ENCODE measurements around the gene CNKSR3.

Gene CNKSR3

DNA sequence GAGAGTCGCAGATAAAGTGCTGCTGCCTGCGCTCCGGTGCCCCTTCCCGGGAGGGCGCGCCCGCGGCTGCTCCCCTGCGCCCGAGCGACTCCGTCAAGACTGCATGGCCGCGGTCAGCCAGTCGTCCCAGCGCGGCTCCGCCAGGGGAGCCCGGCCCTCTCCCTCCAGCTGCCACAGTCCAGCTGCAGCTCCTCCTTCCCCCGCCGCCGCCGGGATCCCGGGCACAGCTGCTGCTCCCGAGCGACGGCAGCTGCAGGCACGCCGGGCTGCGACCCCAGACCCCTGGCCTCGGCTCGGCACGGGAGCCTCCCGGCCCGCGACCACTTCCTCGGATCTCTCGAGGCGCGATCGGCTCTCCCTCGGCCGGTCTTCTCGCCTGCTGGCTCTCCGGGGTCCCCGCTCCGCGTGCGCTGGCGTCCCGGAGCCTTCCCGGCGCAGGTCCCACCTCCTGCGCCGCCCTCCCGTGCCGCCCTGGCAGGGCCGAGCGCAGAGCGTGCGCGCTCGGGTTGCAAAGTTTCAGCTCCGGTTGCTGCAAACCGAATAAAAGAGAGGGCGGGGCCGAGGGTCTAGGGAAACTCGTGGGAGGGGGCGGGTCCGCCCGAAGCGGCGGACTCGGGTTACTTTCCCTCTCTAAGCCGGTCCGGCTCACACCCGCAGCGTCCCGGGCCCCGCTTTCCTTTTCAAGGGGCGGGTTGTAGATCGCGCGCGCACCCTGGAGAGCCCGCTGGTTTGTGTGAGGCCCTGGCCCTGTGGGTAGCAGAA lies at the start of gene CNKSR3:
Gene CNKSR3, minus strand, starts transcription at position 542 of the 762 bp plus-strand sequence. CDS start 571 bp downstream, outside the sequence.
- DNase-seq (ENCODE audit: low read depth) = no peak
- TF ChIP-seq, protein P1, sequence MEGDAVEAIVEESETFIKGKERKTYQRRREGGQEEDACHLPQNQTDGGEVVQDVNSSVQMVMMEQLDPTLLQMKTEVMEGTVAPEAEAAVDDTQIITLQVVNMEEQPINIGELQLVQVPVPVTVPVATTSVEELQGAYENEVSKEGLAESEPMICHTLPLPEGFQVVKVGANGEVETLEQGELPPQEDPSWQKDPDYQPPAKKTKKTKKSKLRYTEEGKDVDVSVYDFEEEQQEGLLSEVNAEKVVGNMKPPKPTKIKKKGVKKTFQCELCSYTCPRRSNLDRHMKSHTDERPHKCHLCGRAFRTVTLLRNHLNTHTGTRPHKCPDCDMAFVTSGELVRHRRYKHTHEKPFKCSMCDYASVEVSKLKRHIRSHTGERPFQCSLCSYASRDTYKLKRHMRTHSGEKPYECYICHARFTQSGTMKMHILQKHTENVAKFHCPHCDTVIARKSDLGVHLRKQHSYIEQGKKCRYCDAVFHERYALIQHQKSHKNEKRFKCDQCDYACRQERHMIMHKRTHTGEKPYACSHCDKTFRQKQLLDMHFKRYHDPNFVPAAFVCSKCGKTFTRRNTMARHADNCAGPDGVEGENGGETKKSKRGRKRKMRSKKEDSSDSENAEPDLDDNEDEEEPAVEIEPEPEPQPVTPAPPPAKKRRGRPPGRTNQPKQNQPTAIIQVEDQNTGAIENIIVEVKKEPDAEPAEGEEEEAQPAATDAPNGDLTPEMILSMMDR (IDR thresholded peaks at IDR 0.05; ENCODE audit: low read depth, low read length, missing control alignments) = no peak
- H3K4me3 ChIP-seq (ENCODE audit: low read depth, low read length) = peak within 1 kb of the TSS; percentile 34

DNA sequence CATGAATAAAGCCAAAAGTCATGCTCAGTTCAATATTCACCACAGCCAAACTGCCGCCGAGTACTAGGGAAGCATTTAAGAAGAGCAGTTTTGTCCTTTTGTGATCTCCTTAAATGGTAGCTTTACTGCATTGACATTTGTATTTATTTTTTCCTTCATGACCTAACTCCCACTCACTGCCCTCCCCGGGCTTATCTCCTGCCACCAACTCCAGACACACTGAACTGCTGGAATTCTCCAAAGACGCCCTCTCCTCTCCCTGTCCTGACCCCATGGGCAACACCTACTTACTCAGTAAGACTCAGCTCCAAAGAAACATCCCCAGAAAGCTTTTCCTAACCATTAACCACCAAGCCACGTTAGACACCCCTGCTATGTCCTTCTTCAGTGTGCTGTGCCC lies 48.5 kb upstream of the CNKSR3 start:
- TF ChIP-seq, protein P1 (IDR thresholded peaks at IDR 0.05; ENCODE audit: low read depth, low read length, missing control alignments) = no peak
- DNase-seq (ENCODE audit: low read depth) = no peak
- H3K4me3 ChIP-seq (ENCODE audit: low read depth, low read length) = no peak overlapping the region

DNA sequence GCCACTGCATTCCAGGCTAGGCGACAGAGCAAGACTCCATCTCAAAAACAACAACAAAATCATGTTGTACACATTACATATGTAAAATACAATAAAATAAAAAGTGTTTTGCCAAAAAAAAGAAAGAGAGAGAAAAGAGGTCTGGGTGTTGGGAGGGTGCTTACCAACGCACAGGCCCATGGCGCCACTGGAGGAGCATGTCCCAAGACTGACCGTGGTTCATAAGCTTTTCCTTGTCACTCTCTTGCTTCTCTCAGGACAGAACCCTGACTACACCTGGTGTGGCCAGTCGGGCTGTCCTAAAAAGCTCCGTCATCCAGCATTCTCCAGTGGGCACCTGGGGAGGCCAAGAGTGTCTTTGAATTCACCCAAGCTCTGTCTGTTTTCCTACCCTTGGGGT lies 48.0 kb upstream of the CNKSR3 start:
- H3K4me3 ChIP-seq (ENCODE audit: low read depth, low read length) = no peak overlapping the region
- TF ChIP-seq, protein P1 (IDR thresholded peaks at IDR 0.05; ENCODE audit: low read depth, low read length, missing control alignments) = no peak
- DNase-seq (ENCODE audit: low read depth) = no peak

DNA sequence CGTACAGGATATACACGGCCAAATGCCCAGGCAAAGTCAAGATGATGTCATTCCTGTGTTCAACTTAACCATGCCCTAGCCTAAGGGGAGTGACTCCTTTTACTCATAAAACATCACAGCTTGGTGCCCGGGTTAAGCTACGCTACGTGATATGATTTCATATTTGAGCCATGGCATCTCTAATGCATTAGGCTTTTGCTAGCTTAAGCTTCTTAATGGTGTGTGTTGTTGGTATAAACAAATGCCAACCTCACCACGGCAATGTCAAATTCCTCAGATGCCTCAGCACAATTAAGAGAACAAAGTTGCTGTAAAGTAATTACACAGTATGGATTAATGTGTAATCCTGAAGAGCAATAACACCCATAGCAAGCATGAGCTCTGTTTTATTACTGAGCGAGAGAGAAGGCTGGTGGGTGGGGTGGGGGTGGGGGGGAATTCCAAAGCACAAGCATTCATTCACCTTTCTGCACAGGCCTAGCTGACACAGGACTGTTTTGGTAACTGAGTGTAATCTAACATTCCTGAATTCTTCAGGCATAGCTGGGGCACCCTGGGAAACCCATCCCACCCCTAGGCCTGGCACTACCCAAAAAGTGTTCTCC lies 44.7 kb upstream of the CNKSR3 start:
- DNase-seq (ENCODE audit: low read depth) = no peak
- TF ChIP-seq, protein P1 (IDR thresholded peaks at IDR 0.05; ENCODE audit: low read depth, low read length, missing control alignments) = no peak
- no peak overlapping the region for H3K4me3 ChIP-seq (ENCODE audit: low read depth, low read length)

DNA sequence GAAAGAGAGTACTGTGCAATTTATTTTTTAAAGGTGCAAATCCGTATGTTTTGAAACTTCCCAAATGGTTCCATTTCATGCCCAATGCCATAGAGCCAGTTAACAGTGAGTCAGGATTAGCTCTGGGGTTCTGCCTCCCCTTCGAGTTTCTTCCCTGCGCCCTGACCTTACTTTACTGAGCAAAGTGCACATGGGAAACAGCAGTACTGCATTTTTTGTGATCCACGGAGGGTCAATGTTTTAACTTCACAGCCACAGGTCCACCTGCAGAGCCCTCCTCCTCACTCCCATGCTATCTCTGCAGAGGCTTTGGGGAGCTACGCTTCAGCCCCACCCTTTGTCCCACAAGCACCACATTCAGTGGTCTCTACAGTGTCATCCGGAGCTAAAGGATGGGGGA lies 44.0 kb upstream of the CNKSR3 start:
- no peak overlapping the region for H3K4me3 ChIP-seq (ENCODE audit: low read depth, low read length)
- TF ChIP-seq, protein P1 (IDR thresholded peaks at IDR 0.05; ENCODE audit: low read depth, low read length, missing control alignments) = no peak
- DNase-seq (ENCODE audit: low read depth) = no peak

DNA sequence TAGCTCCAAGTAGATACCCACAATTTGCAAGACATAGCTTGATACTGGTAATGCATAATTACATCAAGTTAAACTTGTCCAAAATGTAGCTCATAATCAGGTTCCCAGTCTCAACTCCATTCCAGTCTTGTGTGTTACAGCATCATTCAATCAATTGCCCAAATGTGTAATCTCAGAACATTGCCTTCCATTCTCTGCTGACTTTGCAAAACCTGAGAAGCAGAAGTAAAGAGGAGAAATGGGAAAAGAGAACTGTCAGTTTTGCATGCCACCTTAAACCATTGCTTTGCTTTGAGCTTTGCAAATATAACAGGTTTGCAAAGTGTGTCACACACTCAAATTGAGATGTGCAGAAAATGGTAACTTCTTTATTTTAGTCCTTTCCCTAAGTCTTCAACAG lies 40.3 kb upstream of the CNKSR3 start:
- no peak overlapping the region for H3K4me3 ChIP-seq (ENCODE audit: low read depth, low read length)
- TF ChIP-seq, protein P1 (IDR thresholded peaks at IDR 0.05; ENCODE audit: low read depth, low read length, missing control alignments) = no peak
- DNase-seq (ENCODE audit: low read depth) = no peak
